ENCODE measurements around the gene GALNT17. TPM values are rescaled to one million over a fixed set of nuclear protein-coding genes. Genes with fewer than 3 reads are reported as not detected.

Gene GALNT17
- total RNA-seq, 1 experiment from 2014 or later = not detected

DNA sequence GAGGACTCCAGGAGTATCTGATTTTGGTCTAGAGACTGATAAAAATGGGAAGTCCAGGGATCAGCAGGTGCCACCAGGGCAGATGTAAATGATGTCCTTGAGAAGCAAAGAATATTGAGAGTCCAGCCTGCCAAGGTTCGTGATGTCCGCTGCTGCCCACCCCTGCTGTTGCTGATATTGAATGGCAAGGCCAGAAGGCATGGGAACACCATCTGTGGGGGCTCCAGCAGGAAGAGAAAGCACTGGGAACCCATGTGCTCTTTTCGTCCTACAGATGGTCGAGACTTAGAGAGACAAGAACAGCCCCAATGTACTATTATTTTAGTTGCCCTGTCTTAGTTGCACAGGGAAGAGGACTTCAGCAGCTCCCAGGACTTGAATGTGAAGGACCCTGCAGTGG lies 363.9 kb downstream of the GALNT17 start:
- in situ Hi-C loops (cut with HindIII; ENCODE audit: low pct_unique_long_range_greater_than_20kb, low sequenced_read_pairs) = no loop called here
- DNase-seq (ENCODE audit: low read depth) = no peak

- no peak for DNase-seq (ENCODE audit: low read depth)
- in situ Hi-C loops (cut with HindIII; ENCODE audit: low pct_unique_long_range_greater_than_20kb, low sequenced_read_pairs) = no loop called here
Observed at GRCh38 chr7:71497256-71497946, 365.5 kb downstream of the GALNT17 start.

DNA sequence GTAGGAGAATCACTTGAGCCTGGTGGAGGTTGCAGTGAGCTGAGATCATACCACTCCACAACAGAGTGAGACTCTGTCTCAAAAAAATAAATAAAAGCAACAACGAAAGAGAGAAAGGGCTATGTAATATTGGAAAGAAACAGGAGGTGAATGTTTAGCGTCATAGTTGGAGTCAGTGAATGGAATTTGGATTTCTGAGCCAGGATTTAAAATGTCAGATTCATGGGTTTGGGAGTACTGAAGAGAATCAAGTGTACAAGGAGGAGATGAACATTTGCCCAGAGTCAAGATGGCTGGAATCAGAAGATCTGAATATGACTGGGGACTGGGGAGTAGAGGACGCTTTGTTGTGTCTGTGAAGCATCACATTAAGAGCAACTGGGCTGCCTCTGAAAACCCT lies 366.4 kb downstream of the GALNT17 start:
- no peak for DNase-seq (ENCODE audit: low read depth)
- in situ Hi-C loops (cut with HindIII; ENCODE audit: low pct_unique_long_range_greater_than_20kb, low sequenced_read_pairs) = no loop called here

GRCh38 chr7:71504697-71505441 lies 372.9 kb downstream of the GALNT17 start:
- no peak for DNase-seq (ENCODE audit: low read depth)
- in situ Hi-C loops (cut with HindIII; ENCODE audit: low pct_unique_long_range_greater_than_20kb, low sequenced_read_pairs) = no loop called here

DNA sequence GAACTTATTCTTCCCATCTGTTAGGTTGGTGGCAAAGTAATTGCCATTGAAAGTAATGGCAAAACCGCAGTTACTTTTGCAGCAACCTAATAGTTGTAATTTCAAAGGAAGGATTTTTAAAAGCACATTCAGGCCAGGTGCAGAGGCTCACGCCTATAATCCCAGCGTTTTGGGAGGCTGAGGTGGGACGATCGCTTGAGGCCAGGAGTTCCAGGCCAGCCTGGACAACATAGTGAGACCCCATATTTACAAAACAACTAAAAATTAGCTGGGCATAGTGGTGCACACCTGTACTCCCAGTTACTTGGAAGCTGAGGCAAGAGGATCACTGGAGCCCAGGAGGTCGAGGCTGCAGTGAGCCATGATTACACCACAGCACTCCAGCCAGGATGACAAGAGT lies 374.9 kb downstream of the GALNT17 start:
- DNase-seq (ENCODE audit: low read depth) = no peak
- in situ Hi-C loops (cut with HindIII; ENCODE audit: low pct_unique_long_range_greater_than_20kb, low sequenced_read_pairs) = no loop called here

GRCh38 chr7:71507680-71508602 lies 376.0 kb downstream of the GALNT17 start:
- no peak for DNase-seq (ENCODE audit: low read depth)

DNA sequence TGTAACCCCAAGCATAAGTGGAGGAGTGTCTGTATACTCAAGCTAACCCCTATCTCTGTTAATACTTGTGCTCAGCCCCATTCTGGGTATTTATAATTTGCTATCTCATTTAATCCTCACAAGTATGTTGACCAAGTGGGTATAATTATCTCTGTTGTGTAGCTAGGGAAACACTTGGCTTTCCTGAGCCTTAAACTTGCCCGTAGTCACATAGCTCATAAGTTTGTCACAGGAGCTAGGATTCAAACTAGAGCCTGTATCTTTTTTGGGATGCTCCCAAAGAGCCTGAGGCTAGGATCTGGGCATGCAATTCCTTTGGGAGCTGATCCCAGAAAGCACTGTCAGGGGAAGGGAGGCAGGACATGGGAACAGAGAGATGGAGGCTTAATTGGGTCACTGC lies 377.4 kb downstream of the GALNT17 start:
- DNase-seq (ENCODE audit: low read depth) = no peak
- in situ Hi-C loops (cut with HindIII; ENCODE audit: low pct_unique_long_range_greater_than_20kb, low sequenced_read_pairs) = no loop called here

More at GRCh38 chr7:71507680-71508602, 376.0 kb downstream of the GALNT17 start:
- in situ Hi-C loops (cut with HindIII; ENCODE audit: low pct_unique_long_range_greater_than_20kb, low sequenced_read_pairs) = no loop called here

- no peak for DNase-seq (ENCODE audit: low read depth)
- in situ Hi-C loops (cut with HindIII; ENCODE audit: low pct_unique_long_range_greater_than_20kb, low sequenced_read_pairs) = no loop called here
Observed at GRCh38 chr7:71511361-71511807, 379.4 kb downstream of the GALNT17 start.

GRCh38 chr7:71517940-71518699 lies 386.2 kb downstream of the GALNT17 start:
- DNase-seq (ENCODE audit: low read depth) = no peak
- in situ Hi-C loops (cut with HindIII; ENCODE audit: low pct_unique_long_range_greater_than_20kb, low sequenced_read_pairs) = no loop called here

DNA sequence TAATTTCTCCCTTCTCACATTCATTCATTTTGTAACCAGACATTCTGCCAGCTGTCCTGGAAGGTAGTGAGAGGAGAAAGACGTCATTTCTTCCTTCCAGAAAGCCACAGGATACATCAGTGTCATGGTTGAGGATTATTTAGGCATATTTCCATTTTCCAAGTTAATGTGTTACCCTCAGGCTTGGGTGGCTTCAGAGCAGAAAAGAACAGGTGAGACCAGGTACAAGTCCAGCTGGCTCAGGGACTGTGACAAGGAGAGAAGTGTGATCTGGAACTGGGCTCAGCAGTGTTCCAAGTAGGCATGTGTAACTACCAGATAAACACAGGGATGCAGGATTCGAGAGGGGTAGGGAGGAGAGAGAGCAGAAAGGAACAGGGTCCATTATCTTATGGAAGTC lies 386.9 kb downstream of the GALNT17 start:
- in situ Hi-C loops (cut with HindIII; ENCODE audit: low pct_unique_long_range_greater_than_20kb, low sequenced_read_pairs) = no loop called here
- no peak for DNase-seq (ENCODE audit: low read depth)

- no peak for DNase-seq (ENCODE audit: low read depth)
- in situ Hi-C loops (cut with HindIII; ENCODE audit: low pct_unique_long_range_greater_than_20kb, low sequenced_read_pairs) = no loop called here
Observed at GRCh38 chr7:71521506-71521905, 389.6 kb downstream of the GALNT17 start.

DNA sequence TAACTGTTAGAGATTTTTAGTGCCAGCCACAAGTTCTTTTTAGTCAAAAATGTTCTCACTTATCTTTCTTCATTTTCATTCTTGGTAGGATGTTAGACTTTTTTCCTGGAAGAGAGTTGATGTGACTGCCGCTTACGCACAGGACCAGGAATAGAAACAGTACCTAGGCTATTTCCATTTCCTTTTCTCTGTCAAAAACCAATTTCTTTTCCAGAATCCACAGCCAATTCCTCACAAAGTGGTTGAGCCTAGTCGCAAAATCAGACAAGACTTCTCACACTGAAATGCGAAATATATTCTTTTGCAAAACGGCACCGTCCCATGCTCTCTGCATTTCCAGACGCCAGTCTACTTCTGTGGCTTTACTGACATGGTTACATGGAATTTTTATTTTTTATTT lies 394.2 kb downstream of the GALNT17 start:
- in situ Hi-C loops (cut with HindIII; ENCODE audit: low pct_unique_long_range_greater_than_20kb, low sequenced_read_pairs) = no loop called here
- DNase-seq (ENCODE audit: low read depth) = no peak

- DNase-seq (ENCODE audit: low read depth) = no peak
- in situ Hi-C loops (cut with HindIII; ENCODE audit: low pct_unique_long_range_greater_than_20kb, low sequenced_read_pairs) = no loop called here
Observed at GRCh38 chr7:71527213-71527612, 395.3 kb downstream of the GALNT17 start.

DNA sequence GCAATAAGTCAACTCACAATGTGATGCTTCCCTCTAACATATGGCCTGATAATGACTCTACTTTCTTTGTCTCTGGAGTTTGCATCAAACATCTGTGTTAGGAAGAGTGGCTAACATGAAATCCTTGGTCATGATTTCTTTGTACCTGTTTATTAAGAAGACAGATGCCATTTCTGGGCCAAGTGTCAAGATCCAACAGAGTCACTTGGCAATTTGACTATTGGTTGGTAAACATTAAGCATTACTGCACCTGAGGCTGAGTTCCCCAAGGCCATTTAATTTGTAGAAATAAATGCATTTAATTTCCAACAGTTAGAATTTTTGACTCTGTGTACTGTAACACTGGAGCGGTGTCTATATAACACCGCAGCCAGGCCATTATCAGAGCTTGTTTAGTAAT lies 403.7 kb downstream of the GALNT17 start:
- no peak for DNase-seq (ENCODE audit: low read depth)
- in situ Hi-C loops (cut with HindIII; ENCODE audit: low pct_unique_long_range_greater_than_20kb, low sequenced_read_pairs) = no loop called here

GRCh38 chr7:71538210-71538609 lies 406.3 kb downstream of the GALNT17 start:
- in situ Hi-C loops (cut with HindIII; ENCODE audit: low pct_unique_long_range_greater_than_20kb, low sequenced_read_pairs) = no loop called here
- DNase-seq (ENCODE audit: low read depth) = no peak

- no peak for DNase-seq (ENCODE audit: low read depth)
- in situ Hi-C loops (cut with HindIII; ENCODE audit: low pct_unique_long_range_greater_than_20kb, low sequenced_read_pairs) = no loop called here
Observed at GRCh38 chr7:71539615-71540014, 407.7 kb downstream of the GALNT17 start.

DNA sequence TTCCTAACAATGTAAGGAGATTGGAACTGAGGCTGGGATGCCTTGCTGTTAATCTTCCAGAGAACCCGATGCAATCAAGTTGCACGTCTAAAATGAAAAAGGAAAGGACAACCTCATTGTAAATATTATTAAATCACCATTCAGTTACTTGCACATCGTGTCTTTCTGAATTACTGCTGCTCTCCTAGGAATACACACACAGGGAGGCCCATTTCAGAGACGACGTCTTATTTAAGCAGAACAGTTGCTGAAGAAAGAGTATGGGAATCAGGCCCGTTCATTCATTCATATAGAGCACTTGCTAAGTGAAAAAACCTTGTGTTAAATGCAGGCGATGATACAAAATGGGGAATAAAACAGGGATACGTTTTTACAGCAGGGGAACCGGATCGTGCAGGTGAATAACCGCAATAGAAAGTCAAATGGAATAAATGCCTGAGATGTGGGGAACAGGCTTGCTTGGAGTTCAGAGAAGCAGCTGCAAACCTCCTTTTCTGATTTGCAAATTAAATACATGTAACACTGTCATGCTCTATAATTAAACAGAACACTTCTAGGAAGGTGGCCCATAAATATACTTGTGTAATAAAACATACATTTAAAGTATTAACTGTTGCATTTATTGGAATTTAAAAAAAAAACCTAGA lies 409.9 kb downstream of the GALNT17 start:
- in situ Hi-C loops (cut with HindIII; ENCODE audit: low pct_unique_long_range_greater_than_20kb, low sequenced_read_pairs) = no loop called here
- no peak for DNase-seq (ENCODE audit: low read depth)

DNA sequence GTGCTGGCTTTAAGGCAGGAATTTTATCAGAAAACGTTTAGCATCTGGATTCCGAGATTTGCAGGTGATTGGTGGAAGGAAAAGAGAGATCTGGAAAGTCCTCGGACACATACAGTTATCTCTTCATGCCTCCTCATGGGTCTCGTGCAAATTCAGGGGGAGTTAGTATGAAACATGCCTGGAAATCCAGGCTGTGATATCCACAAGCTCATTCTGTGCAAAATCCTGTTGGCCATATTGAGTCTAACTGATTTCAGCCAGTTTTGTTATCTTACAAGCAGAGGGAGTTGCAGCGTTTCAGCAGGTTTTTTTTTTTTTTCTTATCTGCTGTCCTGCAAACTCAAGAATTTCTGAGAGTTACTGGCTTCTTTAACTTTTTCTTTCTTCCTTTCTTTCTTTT lies 411.5 kb downstream of the GALNT17 start:
- no peak for DNase-seq (ENCODE audit: low read depth)
- in situ Hi-C loops (cut with HindIII; ENCODE audit: low pct_unique_long_range_greater_than_20kb, low sequenced_read_pairs) = no loop called here
